Raji (cell line): Measurements from ENCODE around the gene NR2F2.

Experiments used
- POLR2A ChIP-seq: IDR thresholded peaks from 2 replicates; pipeline ENCODE4 v1.6.1; 2011; ENCODE audit warnings: low read depth, low read length, control low read depth; ENCODE audit not compliant: insufficient read depth

NR2F2 gene

DNA sequence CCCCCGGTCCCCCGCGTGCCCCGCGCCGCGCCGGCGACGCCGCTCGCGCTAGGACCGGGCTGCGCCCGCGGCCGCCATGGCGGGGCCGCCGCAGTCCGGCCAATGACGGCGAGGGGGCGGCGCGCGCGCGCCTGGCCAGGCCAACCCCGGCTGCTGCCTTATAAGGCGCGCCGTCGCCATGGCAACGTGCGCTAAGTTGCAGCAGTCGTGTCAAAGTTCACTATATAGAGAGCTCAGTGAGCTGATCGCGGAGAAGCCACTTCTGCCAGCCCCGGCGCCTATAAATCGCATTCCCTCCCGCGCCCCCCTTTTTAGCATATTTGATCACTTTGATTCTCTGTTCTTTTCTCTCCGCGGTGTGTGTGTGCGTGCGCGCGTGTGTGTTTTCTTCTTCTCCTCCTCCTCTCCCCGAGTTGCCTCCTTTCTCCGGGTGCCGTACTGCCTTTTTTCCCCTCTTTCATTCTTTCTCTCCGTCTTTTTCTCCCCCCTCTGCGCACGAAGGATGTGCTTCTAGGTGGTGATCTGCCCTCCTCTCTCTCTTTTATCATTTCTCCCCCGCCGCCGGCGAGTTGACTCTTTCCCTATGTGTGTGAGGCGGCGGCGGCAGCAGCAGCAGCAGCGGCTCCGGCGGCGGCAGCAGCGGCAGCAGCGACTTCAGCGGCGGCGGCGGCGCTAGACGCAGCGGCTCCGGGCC lies at the start of gene NR2F2:
TSS of gene NR2F2 (plus strand) at position 251 of the 694 bp plus-strand sequence. CDS start 1,406 bp downstream, outside the sequence.
- no peak for TF ChIP-seq POLR2A

GRCh38 chr15:96285305-96285704 lies 45.2 kb upstream of the NR2F2 start:
- TF ChIP-seq POLR2A: no peak

DNA sequence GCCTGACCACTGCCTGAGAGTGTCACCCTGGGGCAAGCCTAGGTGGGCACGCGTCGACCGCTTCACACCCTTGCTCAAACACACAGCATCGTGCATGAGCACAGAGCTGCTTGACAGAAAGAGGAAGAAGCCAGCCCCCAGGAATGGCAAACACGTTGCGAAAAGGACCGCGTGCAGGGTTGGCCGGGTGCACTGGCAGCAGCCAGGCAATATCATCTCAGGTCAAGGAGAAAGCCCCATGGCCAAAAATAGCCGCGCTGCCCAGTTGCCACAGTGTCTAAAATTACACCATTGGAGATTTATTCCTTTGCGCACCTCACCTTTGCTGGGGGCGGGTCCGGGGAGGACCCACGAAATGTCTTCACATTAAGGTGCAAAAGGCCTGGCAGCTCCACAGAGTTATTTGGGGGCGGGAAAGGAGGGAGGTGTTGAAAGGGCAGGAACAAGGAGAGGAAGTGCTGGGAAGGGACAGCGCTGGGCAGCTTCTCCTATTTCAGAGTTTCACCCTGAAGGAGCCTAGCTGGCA lies 44.7 kb upstream of the NR2F2 start:
- no peak for TF ChIP-seq POLR2A

DNA sequence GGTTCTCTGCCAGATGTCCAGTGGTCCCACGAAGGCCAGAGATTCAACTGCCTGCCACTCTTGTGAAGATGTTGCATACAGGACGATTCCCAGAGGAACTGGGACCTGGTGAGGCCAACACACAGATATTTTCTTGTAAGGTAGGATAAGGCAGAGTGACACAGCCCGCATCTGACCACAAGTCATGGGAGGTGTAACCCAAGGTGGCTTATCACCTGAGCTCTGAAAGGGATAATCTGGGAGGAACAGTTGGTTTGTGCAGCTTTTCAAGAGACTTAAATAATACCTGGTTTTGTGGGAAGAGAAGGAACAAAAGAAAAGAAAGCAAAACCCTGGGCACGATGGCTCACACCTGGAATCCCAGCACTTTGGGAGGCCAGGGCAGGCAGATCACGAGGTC lies 39.8 kb upstream of the NR2F2 start:
- no peak for TF ChIP-seq POLR2A

GRCh38 chr15:96292635-96293034 lies 37.9 kb upstream of the NR2F2 start:
- no peak for TF ChIP-seq POLR2A

DNA sequence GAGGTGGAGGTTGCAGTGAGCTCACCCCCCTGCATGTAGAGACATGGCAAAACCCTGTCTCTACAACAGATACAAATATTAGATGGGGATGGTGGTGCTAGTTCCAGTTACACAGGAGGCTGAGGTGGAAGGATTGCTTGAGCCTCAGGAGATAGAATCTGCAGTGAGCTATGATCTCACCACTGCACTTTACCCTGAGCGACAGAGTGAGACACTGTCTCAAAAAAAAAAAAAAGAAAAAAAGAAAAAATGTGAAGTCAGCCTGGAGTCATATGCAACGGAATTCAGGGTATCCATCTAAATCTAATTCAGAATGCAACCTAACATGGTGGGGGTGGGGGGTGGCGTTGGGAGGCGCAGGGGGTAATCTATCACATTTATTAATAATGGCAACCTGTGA lies 37.1 kb upstream of the NR2F2 start:
- no peak for TF ChIP-seq POLR2A

GRCh38 chr15:96294766-96295165 lies 35.7 kb upstream of the NR2F2 start:
- no peak for TF ChIP-seq POLR2A

GRCh38 chr15:96296264-96296663 lies 34.2 kb upstream of the NR2F2 start:
- TF ChIP-seq POLR2A: no peak

GRCh38 chr15:96297783-96298182 lies 32.7 kb upstream of the NR2F2 start:
- TF ChIP-seq POLR2A: no peak

DNA sequence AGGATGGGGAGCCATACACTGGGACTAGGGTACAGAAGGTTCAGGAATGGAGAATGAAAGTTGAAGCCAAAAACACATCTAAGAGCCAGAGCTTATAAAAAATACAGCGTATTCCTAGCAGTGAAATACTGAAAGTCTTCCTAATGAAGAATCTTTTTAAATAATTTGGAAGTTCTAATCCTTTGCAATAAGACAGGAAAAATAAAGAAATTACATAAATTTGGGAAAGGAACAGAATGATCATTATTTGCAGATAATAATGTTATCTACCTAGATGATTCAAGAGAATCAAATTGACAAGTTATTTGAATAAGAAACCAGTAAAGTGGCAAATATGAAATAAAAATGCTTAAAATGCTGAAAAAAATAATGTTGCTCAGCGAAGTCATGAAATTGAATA lies 32.3 kb upstream of the NR2F2 start:
- TF ChIP-seq POLR2A: no peak

GRCh38 chr15:96300836-96301235 lies 29.7 kb upstream of the NR2F2 start:
- TF ChIP-seq POLR2A: no peak

DNA sequence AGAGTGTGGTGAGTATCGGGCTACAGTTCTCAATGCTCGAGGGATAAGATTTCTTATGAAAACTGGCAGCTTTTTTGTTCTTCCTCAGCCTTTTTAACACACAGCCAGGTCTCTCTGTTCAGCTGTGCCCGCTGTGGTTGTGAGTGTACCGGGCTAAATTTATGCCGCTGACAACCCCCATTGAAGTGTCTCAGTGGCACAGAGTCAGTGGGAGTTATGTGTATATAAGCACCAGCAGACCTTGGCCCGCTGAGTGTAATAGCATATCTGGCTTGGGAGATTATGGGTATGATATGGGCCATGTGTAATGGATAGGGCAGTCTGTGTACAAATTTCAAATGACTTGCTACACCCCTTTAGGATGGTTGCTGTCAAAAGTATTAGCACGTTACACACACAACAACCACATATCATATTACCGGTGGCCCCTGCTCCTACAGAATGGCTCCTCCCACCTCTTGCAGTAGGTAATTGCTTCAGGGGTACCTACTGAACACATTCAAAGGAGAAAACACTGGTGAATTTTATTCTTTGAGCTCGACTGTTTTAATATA lies 26.9 kb upstream of the NR2F2 start:
- no peak for TF ChIP-seq POLR2A

DNA sequence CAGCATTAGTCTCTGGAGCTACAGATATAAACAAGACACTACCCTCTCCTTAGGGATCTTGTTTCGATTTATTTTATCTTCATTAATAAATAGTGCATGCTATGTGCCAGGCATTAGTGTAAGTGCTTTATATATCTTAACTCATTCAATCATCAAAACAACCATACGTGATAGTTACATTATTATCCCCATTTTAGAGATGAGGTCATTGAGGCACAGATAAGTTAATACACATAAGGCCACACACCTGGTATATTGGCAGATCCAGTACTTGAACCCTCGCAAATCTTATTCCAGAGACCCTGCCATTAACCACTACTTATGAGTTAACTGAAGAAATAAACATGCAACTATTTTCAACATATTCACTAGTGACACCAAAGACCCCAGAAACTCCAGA lies 25.7 kb upstream of the NR2F2 start:
- no peak for TF ChIP-seq POLR2A

DNA sequence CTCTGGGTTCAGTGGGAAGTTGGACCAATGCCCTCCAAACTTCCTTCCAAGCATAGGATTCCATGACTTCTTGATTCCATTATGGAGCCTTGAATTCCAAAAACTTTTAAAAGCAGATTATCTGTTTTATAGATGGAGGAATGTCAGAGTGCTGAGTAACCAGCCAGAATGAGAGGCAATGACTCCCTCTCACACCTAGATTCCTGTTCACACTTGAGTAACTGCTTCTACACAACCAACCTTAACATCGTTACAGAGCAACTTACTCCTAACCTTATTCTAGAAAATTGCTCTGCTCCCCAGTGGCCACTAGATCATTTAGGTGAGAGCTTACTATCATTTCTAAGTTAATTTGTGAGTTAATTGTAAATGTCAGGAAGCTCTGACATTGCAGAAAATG lies 24.2 kb upstream of the NR2F2 start:
- no peak for TF ChIP-seq POLR2A

DNA sequence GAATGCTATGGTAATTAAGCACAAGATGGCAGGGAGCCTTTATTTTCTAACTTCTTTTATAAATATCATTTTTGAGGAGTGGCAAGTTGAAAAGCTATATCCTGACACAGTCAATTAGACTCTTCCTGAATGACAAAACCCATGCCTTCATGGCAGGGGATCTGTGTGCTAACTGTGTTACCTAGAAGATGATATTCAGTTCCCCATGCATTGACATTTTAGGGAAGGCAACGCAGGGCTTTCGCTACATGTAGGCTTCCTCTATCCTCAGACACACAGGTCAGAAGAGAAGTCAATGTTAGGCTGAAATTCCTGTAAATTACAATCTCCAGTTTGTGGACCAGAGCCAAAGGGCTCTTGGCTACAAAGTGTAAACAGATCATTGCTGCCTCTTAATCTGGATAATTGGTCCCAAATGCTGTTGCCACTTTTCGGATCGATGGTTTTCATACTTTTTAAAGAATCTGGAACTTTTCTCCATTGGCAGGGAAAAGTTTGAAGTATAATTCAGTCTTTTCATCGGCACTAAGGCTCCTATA lies 22.6 kb upstream of the NR2F2 start:
- no peak for TF ChIP-seq POLR2A

GRCh38 chr15:96309143-96309660 lies 21.3 kb upstream of the NR2F2 start:
- no peak for TF ChIP-seq POLR2A

GRCh38 chr15:96311256-96311955 lies 19.1 kb upstream of the NR2F2 start:
- TF ChIP-seq POLR2A: no peak

DNA sequence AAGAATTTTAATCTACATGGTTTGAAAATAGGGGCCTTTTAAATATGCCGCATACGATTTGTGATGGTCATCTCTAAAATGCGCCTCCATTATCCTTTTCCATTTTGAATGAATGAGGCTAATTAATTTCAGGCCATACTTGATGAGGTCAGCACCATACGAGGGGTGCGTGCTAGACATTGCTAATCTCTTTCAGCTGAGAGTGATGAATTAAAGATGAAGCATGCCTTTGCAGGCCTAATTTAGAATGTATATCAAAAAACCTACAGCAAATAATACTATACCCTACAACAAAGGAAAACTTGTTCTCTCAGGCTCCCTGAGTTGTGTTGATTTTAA lies 18.6 kb upstream of the NR2F2 start:
- TF ChIP-seq POLR2A: no peak
